ENCODE data around the gene LRMDA. TPM values are rescaled to one million over a fixed set of nuclear protein-coding genes. Genes with fewer than 3 reads are reported as not detected.

LRMDA gene
- total RNA-seq, 4 donors from 2014 or later = 12.0 to 15.9 (median 13.9) TPM

DNA sequence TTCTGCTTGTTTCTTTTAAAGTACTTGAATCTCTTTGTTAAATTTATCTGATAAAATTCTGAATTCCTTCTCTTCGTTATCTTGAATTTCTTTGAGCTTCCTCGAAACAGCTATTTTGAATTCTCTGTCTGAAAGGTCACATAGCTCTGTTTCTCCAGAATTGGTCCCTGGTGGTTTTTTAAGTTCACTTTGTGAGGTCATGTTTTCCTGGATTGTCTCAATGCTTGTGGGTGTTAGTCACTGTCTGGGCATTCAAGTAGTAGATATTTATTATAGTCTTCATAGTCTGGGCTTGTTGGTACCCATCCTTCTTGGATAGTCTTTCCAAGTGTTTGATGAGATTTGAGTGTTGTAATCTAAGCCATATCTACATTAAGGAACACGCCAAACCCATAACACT, 1060.6 kb downstream of the LRMDA start:
- ATAC-seq (ENCODE audit: low FRiP score) (no peak), DNase-seq (ENCODE audit: low spot score) (no peak)
- TF ChIP-seq, protein P1, sequence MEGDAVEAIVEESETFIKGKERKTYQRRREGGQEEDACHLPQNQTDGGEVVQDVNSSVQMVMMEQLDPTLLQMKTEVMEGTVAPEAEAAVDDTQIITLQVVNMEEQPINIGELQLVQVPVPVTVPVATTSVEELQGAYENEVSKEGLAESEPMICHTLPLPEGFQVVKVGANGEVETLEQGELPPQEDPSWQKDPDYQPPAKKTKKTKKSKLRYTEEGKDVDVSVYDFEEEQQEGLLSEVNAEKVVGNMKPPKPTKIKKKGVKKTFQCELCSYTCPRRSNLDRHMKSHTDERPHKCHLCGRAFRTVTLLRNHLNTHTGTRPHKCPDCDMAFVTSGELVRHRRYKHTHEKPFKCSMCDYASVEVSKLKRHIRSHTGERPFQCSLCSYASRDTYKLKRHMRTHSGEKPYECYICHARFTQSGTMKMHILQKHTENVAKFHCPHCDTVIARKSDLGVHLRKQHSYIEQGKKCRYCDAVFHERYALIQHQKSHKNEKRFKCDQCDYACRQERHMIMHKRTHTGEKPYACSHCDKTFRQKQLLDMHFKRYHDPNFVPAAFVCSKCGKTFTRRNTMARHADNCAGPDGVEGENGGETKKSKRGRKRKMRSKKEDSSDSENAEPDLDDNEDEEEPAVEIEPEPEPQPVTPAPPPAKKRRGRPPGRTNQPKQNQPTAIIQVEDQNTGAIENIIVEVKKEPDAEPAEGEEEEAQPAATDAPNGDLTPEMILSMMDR (IDR thresholded peaks at IDR 0.05) = no peak

DNA sequence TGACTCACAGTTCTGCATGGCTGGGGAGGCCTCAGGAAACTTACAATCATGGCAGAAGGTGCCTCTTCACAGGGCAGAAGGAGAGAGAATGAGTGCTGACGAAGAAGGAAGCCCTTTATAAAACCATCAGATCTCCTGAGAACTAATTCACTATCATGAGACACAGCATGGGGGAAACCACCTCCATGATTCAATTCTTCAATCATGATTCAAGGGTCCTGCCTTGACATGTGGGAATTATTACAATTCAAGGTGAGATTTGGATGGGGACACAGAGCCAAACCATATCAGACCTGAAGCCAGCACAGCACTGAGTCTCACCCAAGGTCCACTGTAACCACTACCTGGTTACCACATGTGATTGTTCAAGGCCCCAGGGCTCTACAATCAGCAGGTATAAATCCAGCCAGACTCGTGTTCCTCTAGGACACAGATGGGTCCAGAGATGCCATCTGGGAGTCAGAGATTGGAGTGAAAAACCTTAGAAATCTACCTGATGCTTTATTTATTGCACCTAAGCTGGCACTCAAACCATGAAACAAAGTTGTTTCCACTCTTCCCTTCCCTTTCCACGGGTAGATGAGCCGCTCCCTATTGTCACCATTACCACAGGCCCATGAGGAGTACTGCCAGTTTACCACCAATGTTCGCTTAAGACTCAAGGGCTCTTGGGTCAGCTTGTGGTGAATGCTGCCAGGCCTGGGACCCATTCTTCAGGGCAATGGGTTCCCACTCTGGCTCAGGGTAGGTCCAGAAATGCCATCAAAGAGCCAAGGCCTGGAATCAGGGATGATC, 1061.5 kb downstream of the LRMDA start:
- no peak for ATAC-seq (ENCODE audit: low FRiP score)

DNA sequence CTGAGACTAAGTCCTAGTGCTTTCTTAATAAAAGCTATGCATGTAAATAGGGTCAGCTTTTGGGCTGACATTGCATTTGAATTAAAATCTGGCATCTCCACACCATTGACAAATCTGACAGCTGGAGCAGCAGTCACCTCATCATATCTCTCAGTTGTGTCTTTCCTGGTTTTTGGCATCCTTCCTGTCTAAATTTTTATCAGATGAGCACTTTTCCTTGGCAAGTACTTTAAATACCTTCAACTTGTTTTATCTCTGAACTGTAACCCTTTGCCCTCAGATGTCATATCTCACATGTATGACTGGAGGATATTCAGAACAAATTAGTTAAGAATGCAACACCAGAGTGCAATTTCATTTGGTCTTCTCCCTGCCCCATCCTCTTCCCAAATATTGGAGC, 1066.2 kb downstream of the LRMDA start:
- no peak for DNase-seq (ENCODE audit: low spot score)
- TF ChIP-seq, protein P1 (IDR thresholded peaks at IDR 0.05) = no peak
- ATAC-seq (ENCODE audit: low FRiP score) = no peak

More for the DNA sequence above, 1061.5 kb downstream of the LRMDA start:
- TF ChIP-seq, protein P1 (IDR thresholded peaks at IDR 0.05) = no peak
- no peak for DNase-seq (ENCODE audit: low spot score)

DNA sequence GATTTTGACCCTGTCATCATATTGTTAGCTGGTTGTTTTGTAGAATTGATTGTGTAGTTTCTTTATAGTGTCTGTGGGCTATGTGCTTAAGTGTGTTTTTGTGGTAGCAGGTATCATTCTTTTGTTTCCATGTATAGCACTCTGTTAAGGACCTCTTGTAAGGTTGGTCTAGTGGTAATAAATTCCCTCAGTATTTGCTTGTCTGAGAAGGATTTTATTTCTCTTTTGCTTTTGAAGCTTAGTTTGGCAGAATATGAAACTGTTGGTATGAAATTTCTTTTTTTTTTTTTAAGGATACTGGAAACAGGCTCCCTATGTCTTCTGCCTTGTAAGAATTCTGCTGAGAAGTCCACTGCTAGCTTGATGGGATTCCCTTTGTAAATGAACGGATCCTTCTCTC, 1073.4 kb downstream of the LRMDA start:
- ATAC-seq (ENCODE audit: low FRiP score) (no peak), DNase-seq (ENCODE audit: low spot score) (no peak)
- TF ChIP-seq, protein P1 (IDR thresholded peaks at IDR 0.05) = no peak

DNA sequence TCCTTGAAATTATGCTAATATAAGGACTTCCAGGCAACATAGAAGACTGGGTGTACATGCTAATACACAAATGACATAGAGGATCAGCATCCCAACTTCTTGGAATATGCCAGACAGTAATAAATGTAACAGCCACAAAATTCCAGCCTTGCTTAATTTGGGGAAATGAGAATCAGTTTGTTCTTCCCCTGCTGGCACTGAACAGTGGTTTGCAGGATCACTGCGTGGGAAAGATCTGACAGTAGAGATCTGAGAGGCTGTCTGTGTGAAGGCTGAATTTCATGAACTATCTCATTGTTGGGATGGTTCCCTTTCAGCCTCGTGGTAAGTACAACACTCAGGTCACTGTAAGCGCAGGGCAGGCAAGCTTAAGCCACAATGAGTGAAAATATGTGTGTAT, 1078.0 kb downstream of the LRMDA start:
- ATAC-seq (ENCODE audit: low FRiP score) (no peak), DNase-seq (ENCODE audit: low spot score) (no peak)
- TF ChIP-seq, protein P1 (IDR thresholded peaks at IDR 0.05) = no peak

DNA sequence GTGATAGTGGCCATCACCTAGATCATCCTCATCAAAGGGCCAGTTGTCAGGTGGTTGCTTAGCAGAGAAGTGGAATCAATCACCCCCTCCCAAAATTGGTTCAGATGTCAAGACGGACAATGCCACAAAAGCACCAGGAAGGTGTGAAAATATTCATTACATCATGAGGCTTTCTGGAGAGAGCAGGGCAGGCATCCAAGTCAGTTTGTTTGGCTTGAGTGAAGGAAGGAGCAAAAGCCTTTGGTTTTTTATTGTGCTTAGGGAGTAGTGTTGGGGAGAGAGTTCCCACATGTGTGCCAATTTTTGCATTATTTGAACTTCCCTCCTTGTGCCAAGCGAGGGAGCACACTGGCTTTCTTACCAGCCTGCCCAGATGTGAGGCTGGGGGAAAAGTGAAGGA, 1082.9 kb downstream of the LRMDA start:
- TF ChIP-seq, protein P1 (IDR thresholded peaks at IDR 0.05) = no peak
- ATAC-seq (ENCODE audit: low FRiP score) = no peak
- no peak for DNase-seq (ENCODE audit: low spot score)

DNA sequence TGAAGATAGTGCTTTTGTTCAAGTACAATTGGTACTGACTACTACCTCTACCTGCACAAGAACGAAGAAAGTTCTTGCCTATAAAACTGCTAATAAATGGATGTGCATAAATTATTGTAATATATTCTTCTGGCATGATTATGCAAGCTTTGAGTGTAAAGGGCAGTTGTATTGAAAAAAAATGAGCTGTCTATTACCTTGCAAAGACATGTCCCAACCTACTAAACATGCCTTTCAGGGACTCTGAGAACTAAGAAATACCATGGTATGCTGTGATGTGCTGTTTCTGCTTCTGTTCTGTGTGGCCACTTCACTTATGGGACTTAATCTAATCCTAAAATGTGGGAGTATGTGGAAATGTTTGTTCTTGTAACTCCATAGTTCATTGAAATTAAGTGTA, 1083.4 kb downstream of the LRMDA start:
- ATAC-seq (ENCODE audit: low FRiP score) (no peak), DNase-seq (ENCODE audit: low spot score) (no peak)
- TF ChIP-seq, protein P1 (IDR thresholded peaks at IDR 0.05) = no peak

All from omental fat pad (tissue), 4 donors.